SU-DHL-6 (cell line): ENCODE data around the gene CCDC141.

Experiments
- H2AFZ ChIP-seq: fragments of 200-600 bp; sonication (generic); 2 replicates; pipeline ENCODE4 v1.6.1; 2014; ENCODE audit warnings: low read depth, mild to moderate bottlenecking, moderate library complexity, mixed read lengths, antibody characterized with exemption, low read length; ENCODE audit not compliant: severe bottlenecking
- H3F3A ChIP-seq: fragments of 200-600 bp; shearing (Covaris generic); 2 replicates; pipeline ENCODE4 v1.6.0; 2016; ENCODE audit warnings: antibody characterized with exemption, mild to moderate bottlenecking; ENCODE audit not compliant: insufficient read depth
- H3K27ac ChIP-seq: fragments of 200-600 bp; sonication (generic); 2 replicates; pipeline ENCODE4 v1.5.1; 2016; ENCODE audit warnings: low read depth, mild to moderate bottlenecking, low read length, moderate library complexity, mixed read lengths
- H3K27me3 ChIP-seq: fragments of 200-600 bp; sonication (generic), shearing (Covaris generic); 2 replicates; pipeline ENCODE4 v1.6.0; 2014; ENCODE audit warnings: mild to moderate bottlenecking, low read length
- H3K36me3 ChIP-seq: fragments of 200-600 bp; sonication (generic); 2 replicates; pipeline ENCODE4 v1.6.1; 2014; ENCODE audit warnings: mild to moderate bottlenecking, low read length, mixed read lengths
- H3K4me2 ChIP-seq: fragments of 300-600, 200-600 bp; shearing (Covaris generic), sonication (generic); 2 replicates; pipeline ENCODE4 v1.6.0; 2014; ENCODE audit warnings: low read length, low read depth, mild to moderate bottlenecking; ENCODE audit not compliant: poor library complexity, severe bottlenecking
- H3K4me3 ChIP-seq: fragments of 200-600 bp; sonication (generic); 2 replicates; pipeline ENCODE4 v1.5.1; 2014; ENCODE audit warnings: antibody characterized with exemption, low read length, mild to moderate bottlenecking, mixed read lengths; ENCODE audit not compliant: insufficient read depth, poor library complexity, severe bottlenecking
- H3K79me2 ChIP-seq: fragments of 200-600 bp; sonication (generic); 2 replicates; pipeline ENCODE4 v1.6.1; 2014; ENCODE audit warnings: mild to moderate bottlenecking, low read length, moderate library complexity; ENCODE audit not compliant: insufficient read depth
- H3K9ac ChIP-seq: fragments of 200-600 bp; sonication (generic); 2 replicates; pipeline ENCODE4 v1.7.0; 2014; ENCODE audit warnings: mild to moderate bottlenecking, low read length
- H3K9me2 ChIP-seq: fragments of 200-600 bp; sonication (generic); replicated peaks from 2 replicates; pipeline ENCODE4 v1.6.1; 2014; ENCODE audit warnings: low read length; ENCODE audit not compliant: insufficient read depth
- H3K9me3 ChIP-seq: fragments of 200-600 bp; sonication (generic); 2 replicates; pipeline ENCODE4 v1.6.1; 2014; ENCODE audit warnings: low read length, mixed read lengths; ENCODE audit not compliant: insufficient read depth
- H4K20me1 ChIP-seq: fragments of 200-600 bp; sonication (generic); 2 replicates; pipeline ENCODE4 v1.6.1; 2014; ENCODE audit warnings: low read depth, mild to moderate bottlenecking, antibody characterized with exemption, low read length, moderate library complexity, mixed read lengths
- CTCF ChIP-seq: fragments of 200-600 bp; sonication (generic); IDR thresholded peaks from one replicate; pipeline ENCODE4 v1.5.1; 2017; ENCODE audit warnings: antibody characterized with exemption, mild to moderate bottlenecking, low read length, moderate library complexity; ENCODE audit not compliant: insufficient read depth, poor library complexity, severe bottlenecking
- EZH2phosphoT487 ChIP-seq: fragments of 200-600 bp; sonication (generic), shearing (Covaris generic); conservative IDR thresholded peaks from 2 replicates; pipeline ENCODE4 v1.6.1; 2018; ENCODE audit warnings: mild to moderate bottlenecking, antibody characterized with exemption, low read length, moderate library complexity, mixed read lengths

Gene CCDC141

GRCh38 chr2:178827111-178827510 is 222.8 kb downstream of the CCDC141 start:
- H4K20me1 ChIP-seq, result no peaks in the 10 kb centered on the region
- no peaks in the 10 kb centered on the region for H3K9me2 ChIP-seq
- no peak overlapping the region for H3K4me3 ChIP-seq
- no peaks in the 10 kb centered on the region for H3K27me3 ChIP-seq
- TF ChIP-seq EZH2phosphoT487 (no peak), CTCF (no peak)
- no peaks in the 10 kb centered on the region for H3K9me3 ChIP-seq
- no peak overlapping the region for H2AFZ ChIP-seq
- no peak overlapping the region for H3K27ac ChIP-seq
- no peaks in the 10 kb centered on the region for H3K79me2 ChIP-seq
- H3K9ac ChIP-seq, result no peak overlapping the region
- no peak overlapping the region for H3K4me2 ChIP-seq
- no peaks in the 10 kb centered on the region for H3K36me3 ChIP-seq
- no peaks in the 10 kb centered on the region for H3F3A ChIP-seq

- Histone ChIP-seq H3K4me3 (no peak overlapping the region), H3K79me2 (no peaks in the 10 kb centered on the region), H2AFZ (no peak overlapping the region), H3F3A (no peaks in the 10 kb centered on the region), H4K20me1 (no peaks in the 10 kb centered on the region), H3K4me2 (no peak overlapping the region), H3K36me3 (no peaks in the 10 kb centered on the region), H3K9ac (no peak overlapping the region), H3K27me3 (no peaks in the 10 kb centered on the region), H3K27ac (no peak overlapping the region), H3K9me3 (no peaks in the 10 kb centered on the region), H3K9me2 (no peaks in the 10 kb centered on the region)
- TF ChIP-seq EZH2phosphoT487 (no peak), CTCF (no peak)
Observed at GRCh38 chr2:178825183-178825582, 224.8 kb downstream of the CCDC141 start.

- no peak for TF ChIP-seq EZH2phosphoT487
- no peak for TF ChIP-seq CTCF
- Histone ChIP-seq H3K9ac (no peak overlapping the region), H3K4me3 (no peak overlapping the region), H3K27ac (no peak overlapping the region), H3K4me2 (no peak overlapping the region), H3K9me3 (no peaks in the 10 kb centered on the region), H3K36me3 (no peaks in the 10 kb centered on the region), H3K9me2 (no peaks in the 10 kb centered on the region), H3F3A (no peaks in the 10 kb centered on the region), H2AFZ (no peak overlapping the region), H4K20me1 (no peaks in the 10 kb centered on the region), H3K27me3 (no peaks in the 10 kb centered on the region), H3K79me2 (no peaks in the 10 kb centered on the region)
Observed at GRCh38 chr2:178824181-178824580, 225.8 kb downstream of the CCDC141 start.

GRCh38 chr2:178819992-178820391 is 229.9 kb downstream of the CCDC141 start:
- Histone ChIP-seq H2AFZ (no peak overlapping the region), H3K79me2 (no peaks in the 10 kb centered on the region), H3K9me2 (no peaks in the 10 kb centered on the region), H4K20me1 (no peaks in the 10 kb centered on the region), H3K36me3 (no peaks in the 10 kb centered on the region), H3K27me3 (no peaks in the 10 kb centered on the region), H3K27ac (no peak overlapping the region), H3K4me2 (no peak overlapping the region), H3F3A (no peaks in the 10 kb centered on the region), H3K4me3 (no peak overlapping the region), H3K9ac (no peak overlapping the region), H3K9me3 (no peaks in the 10 kb centered on the region)
- TF ChIP-seq EZH2phosphoT487 (no peak), CTCF (no peak)
